Measurements from ENCODE around the gene TMEM255A.
A peak's percentile ranks its signal among the peaks of the same experiment; 100 is the strongest.

Gene TMEM255A

DNA sequence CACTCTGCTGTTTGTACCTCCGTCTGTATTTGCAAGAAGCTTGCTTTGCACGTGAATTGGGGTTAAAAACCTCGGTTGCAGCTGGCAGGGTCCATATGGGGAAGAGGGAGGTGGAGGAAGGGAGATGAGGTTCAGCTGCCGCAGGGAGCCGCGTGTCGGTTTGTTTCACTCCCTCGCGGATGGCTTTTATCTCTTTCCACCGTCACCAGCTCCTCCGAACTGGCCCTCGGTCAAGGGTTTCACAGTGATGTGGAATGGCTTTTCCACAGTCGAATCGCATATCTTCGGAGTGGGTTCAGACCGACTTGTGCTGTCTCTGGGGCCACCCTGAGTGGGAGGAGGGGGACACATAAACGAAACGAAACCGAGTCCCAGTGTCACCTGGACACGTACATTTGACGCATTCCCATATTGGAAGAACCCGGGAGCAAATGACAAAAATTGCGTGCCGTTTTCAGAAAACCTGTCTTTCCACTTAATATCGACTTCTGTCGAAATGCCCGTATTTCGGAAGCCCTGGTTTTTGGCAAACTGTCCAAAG is 59.7 kb downstream of the TMEM255A start:
- TF ChIP-seq CTCF (conservative IDR thresholded peaks at IDR 0.05; ENCODE audit: low read depth, low read length) = no peak
- peak; percentile 23 for DNase-seq (ENCODE audit: low read depth)
- peak overlapping the region; percentile 78 for H3K4me3 ChIP-seq (ENCODE audit: low read depth, low read length)

- DNase-seq (ENCODE audit: low read depth) = peak; percentile 96
- TF ChIP-seq CTCF (conservative IDR thresholded peaks at IDR 0.05; ENCODE audit: low read depth, low read length) = peak; percentile 56
- H3K4me3 ChIP-seq (ENCODE audit: low read depth, low read length) = peak within 1 kb of the TSS; percentile 78
Observed at GRCh38 chrX:120250522-120251271, 60.6 kb downstream of the TMEM255A start, which contains the start of gene ZBTB33. TSS of gene ZBTB33 (plus strand) at chrX:120250812. CDS start at chrX:120253416, 2,604 bp downstream.

DNA sequence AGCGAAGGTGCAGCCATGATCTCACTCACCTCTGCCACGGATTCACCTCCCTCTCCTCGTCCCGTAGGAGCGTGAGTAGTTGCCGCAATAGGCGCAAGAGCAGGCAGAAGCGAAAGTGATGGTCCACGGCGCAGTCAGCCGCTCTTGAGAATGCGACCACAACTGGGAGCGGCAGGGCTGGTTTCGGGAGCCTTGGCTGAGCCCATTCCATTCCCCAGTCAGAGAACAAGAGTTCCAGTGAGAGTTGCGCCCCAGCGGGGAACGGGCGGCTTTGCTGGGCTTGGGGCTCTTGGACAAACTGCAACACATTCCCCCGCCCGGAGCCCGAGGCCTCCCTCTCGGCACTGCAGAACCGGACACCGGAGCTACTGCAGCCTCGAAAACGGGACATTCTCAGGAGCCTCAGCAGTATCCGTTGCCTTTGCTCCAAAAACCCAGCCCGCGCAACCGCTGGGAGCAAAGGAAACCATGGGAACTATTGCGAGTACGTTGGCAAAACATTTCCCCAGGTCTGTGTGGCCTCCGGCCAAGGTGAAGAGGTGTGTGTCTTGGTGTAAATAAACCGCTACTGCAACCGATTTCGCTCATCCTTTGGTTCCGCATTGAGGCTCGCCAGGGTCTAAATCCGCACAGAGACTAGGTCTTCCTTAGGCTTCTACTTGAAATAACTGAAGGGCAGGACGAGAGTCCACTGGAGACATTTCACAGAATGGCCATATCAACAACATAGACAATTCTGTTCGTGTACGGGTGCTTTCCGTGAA is 66.3 kb downstream of the TMEM255A start:
- TF ChIP-seq CTCF (conservative IDR thresholded peaks at IDR 0.05; ENCODE audit: low read depth, low read length) = no peak
- peak; percentile 88 for DNase-seq (ENCODE audit: low read depth)
- peak overlapping the region; percentile 72 for H3K4me3 ChIP-seq (ENCODE audit: low read depth, low read length)

DNA sequence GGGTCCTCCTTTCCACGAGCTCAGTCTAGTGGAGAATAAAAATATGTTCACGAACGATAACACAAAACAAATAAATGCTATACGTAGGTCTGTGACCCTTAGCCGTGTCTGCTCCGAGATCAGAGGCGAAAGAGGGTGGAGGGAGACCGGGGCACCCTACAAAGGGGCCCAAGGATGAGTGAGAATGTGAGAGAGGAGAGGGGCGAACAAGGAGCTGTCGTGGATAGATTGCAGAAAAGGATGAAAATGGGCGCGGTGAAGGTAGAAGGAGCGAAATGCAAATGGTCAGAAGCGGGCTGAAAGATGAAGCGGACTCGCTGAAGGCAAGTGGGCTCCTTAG is 66.9 kb downstream of the TMEM255A start:
- no peak for DNase-seq (ENCODE audit: low read depth)
- no peak for TF ChIP-seq CTCF (conservative IDR thresholded peaks at IDR 0.05; ENCODE audit: low read depth, low read length)
- H3K4me3 ChIP-seq (ENCODE audit: low read depth, low read length) = peak overlapping the region; percentile 72

DNA sequence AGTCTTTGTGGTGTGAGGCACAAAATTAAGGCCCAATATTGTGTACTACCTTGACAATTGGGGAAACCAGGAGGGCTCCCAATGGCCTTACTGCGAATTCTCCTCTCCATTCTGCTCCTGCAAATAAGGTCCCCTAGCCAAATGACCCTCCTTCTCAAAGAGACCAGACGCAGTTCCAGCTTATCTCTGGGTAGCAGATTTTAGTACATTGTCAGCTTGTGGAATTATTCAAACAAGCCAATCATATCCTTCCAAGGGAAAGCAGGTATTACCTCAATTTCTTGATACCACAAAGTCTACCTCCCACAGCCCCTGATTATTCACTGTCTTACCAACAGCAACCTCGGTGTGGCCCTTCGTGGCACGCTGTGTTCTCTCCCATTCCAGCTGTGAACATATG is 68.4 kb downstream of the TMEM255A start:
- H3K4me3 ChIP-seq (ENCODE audit: low read depth, low read length) = no peak overlapping the region
- no peak for DNase-seq (ENCODE audit: low read depth)
- TF ChIP-seq CTCF (conservative IDR thresholded peaks at IDR 0.05; ENCODE audit: low read depth, low read length) = no peak

GRCh38 chrX:120238933-120239332 is 72.3 kb downstream of the TMEM255A start:
- no peak for TF ChIP-seq CTCF (conservative IDR thresholded peaks at IDR 0.05; ENCODE audit: low read depth, low read length)
- DNase-seq (ENCODE audit: low read depth) = no peak
- H3K4me3 ChIP-seq (ENCODE audit: low read depth, low read length) = no peak overlapping the region

Measured in choroid plexus epithelial cell (primary cell).